ENCODE measurements around the gene DHCR24.

DNA sequence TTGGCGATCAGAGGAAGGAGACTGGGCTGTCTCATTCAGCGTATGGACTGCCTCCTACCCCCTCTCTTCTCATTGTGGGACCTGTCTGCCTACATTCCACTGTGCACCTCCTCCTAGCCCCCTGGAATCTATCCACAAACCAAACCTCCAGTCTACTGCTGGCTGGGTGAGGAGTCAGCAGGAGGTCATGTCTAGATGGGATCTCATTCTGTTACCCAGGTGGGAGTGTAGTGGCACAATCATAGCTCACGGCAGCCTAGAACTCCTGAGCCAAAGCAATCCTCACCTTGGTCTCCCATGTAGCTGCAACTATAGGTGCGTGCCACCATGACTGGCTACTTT, 67.8 kb downstream of the DHCR24 start:
- TF ChIP-seq, protein P1, sequence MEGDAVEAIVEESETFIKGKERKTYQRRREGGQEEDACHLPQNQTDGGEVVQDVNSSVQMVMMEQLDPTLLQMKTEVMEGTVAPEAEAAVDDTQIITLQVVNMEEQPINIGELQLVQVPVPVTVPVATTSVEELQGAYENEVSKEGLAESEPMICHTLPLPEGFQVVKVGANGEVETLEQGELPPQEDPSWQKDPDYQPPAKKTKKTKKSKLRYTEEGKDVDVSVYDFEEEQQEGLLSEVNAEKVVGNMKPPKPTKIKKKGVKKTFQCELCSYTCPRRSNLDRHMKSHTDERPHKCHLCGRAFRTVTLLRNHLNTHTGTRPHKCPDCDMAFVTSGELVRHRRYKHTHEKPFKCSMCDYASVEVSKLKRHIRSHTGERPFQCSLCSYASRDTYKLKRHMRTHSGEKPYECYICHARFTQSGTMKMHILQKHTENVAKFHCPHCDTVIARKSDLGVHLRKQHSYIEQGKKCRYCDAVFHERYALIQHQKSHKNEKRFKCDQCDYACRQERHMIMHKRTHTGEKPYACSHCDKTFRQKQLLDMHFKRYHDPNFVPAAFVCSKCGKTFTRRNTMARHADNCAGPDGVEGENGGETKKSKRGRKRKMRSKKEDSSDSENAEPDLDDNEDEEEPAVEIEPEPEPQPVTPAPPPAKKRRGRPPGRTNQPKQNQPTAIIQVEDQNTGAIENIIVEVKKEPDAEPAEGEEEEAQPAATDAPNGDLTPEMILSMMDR (IDR thresholded peaks at IDR 0.05; ENCODE audit: insufficient read depth, low read depth, low read length), result no peak
- no peak for TF ChIP-seq EZH2 (IDR thresholded peaks at IDR 0.05; ENCODE audit: insufficient read depth, low read length)

All from astrocyte (in vitro differentiated cells and primary cell).